HT-29 (cell line): ENCODE data around the gene GLS. TPM values are rescaled to one million over a fixed set of nuclear protein-coding genes. Genes with fewer than 3 reads are reported as not detected.
A peak's percentile ranks its signal among the peaks of the same experiment; 100 is the strongest.
"Not testable (repeated sequence)": the region's sequence is repeated elsewhere in the genome, so short reads cannot be mapped to it uniquely, and the experiment has no call there.

ENCODE experiments used
- DNase-seq: peaks from one replicate; pipeline ENCODE4 v3.0.0-alpha.2; 2015; ENCODE audit warnings: low spot score
- total RNA-seq: library from RNA; depleted of rRNA; stranded (reverse); fragments of >200 nt; shearing (Covaris generic); gene quantifications from 2 replicates; pipeline ENCODE4 v1.2.3, GENCODE V29; 2014

GLS gene
- total RNA-seq, 1 experiment from 2014 or later = 25.2 TPM

- DNase-seq = peak; percentile 26
Observed at GRCh38 chr2:190882856-190883582, 2.4 kb downstream of the GLS start.

DNA sequence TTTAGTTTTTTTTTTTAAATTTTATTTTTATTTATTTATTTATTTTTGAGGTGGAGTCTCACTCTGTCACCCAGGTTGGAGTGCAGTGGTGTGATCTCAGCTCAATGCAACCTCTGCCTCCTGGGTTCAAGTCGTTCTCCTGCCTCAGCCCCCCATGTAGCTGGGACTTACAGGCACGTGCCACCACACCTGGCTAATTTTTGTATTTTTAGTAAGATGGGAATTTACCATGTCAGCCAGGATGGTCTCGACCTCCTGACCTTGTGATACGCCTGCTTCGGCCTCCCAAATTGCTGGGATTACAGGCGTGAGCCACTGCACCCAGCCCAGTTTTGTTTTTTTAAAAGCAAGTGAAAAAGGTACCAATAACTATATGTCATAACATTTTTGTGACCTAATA is 5.2 kb downstream of the GLS start:
- DNase-seq = not testable (repeated sequence)

DNA sequence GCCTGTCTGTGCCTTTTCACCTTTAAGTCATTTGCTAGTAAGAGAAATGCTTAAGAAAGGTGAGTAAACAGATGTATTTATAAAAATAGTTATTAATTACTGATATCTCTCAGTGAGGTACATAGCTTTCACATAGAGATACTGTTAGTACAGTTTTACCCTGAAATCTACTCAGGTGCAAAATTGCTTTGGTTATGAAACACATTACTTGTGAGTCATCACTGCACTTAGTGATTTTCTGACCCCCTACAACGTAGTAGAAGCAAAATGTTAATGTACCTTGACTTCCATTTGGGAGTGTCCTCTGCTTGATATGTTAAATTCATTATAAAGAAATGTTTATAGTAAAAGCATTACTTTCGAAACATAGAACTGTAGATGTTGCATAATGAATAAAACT is 6.5 kb downstream of the GLS start:
- DNase-seq = no peak

- no peak for DNase-seq
Observed at GRCh38 chr2:190888449-190888848, 7.8 kb downstream of the GLS start.

- no peak for DNase-seq
Observed at GRCh38 chr2:190889175-190889943, 8.7 kb downstream of the GLS start.

DNA sequence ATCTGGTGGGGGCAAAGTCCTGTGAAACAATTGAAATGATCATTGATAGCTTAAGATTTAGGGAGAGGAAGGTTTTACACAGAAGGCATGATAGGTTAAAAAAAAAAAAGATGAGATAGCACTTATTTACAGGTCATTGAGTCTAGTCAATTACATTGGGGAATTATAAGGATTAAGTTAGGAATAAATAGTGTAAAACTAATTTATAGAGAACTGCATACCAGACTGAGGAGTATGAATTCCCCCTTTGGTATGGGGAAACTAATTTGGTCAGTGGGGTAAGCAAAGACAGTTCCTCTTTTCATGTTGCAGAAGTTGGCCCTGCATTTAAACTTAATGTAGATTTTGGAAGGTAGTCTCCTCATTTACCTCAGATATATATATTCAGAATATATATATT is 10.8 kb downstream of the GLS start:
- DNase-seq = no peak

- DNase-seq = no peak
Observed at GRCh38 chr2:190891889-190892288, 11.3 kb downstream of the GLS start.

GRCh38 chr2:190893157-190893556 is 12.5 kb downstream of the GLS start:
- DNase-seq = no peak

DNA sequence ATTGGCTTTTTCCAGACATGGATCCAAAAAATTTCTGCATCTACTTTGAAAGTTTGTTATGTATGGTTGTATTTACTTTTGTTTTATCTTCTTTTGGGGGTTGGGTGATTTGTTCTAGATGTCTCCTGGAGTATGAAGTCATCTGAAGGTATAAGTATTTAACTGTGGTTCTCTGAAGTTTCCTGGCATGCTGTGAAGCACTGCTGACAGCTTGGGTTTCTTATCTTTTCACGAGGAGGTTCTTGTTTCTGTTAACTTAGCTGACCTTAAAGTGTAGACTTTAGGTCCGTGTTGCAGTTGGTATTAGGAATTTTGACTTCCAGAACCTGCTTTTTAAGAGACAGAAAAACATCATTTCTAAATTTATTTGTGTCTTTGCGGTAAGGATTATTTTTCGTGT is 15.9 kb downstream of the GLS start:
- DNase-seq = no peak

GRCh38 chr2:190903693-190904450 is 23.3 kb downstream of the GLS start:
- DNase-seq = no peak

DNA sequence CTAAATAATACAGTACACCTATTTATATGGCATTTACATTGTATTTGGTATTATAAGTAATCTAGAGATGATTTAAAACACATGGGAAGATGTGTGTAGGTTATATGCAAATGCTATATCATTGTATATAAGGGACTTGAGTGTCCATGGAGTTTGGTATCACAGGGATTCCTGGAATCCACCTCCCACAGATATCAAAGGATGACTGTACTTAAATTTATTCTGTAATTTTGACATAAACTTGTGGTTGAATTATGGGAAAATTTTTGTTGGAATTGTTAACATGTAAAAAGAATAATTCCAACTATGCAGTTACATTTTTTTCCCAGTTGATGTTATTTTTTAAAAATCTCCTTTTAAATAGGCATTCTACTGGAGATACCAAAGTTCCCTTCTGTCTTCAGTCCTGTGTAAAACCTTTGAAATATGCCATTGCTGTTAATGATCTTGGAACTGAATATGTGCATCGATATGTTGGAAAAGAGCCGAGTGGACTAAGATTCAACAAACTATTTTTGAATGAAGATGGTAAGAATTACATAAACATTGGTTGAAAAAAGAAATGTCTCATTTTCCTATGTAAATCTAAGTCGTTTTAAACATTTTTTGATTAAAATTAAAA is 24.1 kb downstream of the GLS start:
- DNase-seq = no peak

- DNase-seq = no peak
Observed at GRCh38 chr2:190908532-190908931, 27.9 kb downstream of the GLS start.

GRCh38 chr2:190909680-190910079 is 29.1 kb downstream of the GLS start:
- no peak for DNase-seq

- DNase-seq = no peak
Observed at GRCh38 chr2:190910341-190911136, 29.9 kb downstream of the GLS start.

DNA sequence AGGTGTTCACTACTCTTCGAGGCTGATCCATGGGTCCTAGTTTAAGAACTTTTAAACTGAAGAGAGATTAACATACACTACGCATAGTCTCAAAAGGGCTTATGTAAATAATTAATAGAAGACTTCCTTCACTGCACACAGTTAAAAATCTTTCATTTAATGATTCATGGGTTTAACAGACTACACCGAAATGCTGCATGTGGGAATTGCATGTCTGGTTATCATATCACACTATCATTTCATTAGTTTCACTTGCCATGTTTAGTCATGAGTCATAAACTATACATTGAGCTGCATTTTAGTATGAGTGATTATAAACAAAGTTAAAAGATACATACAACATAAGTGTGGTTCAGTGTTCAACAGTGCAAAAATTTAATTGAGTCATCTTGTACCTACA is 31.2 kb downstream of the GLS start:
- DNase-seq = peak; percentile 63

DNA sequence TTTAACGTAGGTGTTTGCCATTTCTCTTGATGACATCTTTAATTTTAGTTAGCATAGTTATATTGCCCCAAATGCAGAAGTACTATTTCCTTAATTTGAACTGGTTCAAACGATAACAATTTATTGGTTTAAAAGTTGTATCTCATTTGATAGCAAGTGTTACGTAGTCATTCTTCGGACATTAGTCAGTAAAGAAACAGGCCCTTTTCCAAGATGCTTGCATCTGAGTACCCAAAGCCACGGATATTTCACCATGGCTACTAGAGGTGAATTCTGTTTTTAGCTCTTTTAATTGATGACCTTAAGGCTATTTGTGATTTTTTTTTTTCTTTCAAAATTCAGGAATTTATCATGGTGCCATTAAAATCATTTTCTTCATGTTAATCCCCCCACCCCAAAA is 32.1 kb downstream of the GLS start:
- DNase-seq = no peak

- DNase-seq = no peak
Observed at GRCh38 chr2:190913725-190914124, 33.1 kb downstream of the GLS start.

GRCh38 chr2:190916829-190917228 is 36.2 kb downstream of the GLS start:
- no peak for DNase-seq

DNA sequence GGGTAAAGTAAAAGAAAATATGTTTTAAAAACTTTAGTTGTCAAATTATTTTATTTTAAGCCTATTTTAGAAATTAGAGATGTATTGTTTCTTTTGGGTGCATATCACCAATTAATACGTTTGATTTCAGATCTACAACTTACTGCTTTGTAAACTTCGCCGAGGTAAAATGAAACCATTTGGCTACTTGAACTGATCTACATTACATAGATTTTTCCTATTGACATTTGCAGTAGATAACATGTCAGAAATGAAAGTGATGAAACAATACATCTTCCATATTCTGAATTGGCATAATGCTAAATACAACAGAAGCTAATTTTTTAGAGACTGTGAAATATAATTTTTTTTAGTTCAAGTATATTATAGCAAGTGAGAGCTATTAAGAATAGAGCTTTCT is 39.5 kb downstream of the GLS start:
- DNase-seq = no peak

- DNase-seq = no peak
Observed at GRCh38 chr2:190922376-190922775, 41.8 kb downstream of the GLS start.

DNA sequence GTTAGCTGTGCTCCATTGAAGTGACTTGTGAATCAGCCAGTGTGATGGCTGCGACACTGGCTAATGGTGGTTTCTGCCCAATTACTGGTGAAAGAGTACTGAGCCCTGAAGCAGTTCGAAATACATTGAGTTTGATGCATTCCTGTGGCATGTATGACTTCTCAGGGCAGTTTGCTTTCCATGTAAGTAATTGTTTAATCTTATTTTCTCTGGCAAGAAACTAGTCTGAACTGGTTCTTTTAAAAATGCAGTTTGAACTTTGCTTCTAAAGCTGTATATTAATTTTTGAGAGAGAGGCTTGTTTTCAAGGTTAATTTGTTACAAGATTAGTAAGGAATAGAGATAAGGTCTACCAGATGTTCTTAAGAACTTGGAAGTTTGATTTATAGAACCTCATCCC is 46.7 kb downstream of the GLS start:
- DNase-seq = peak; percentile 16
